Thyroid gland (tissue), 4 donors: ENCODE results near the gene PHOX2A. TPM values are rescaled to one million over a fixed set of nuclear protein-coding genes. Genes with fewer than 3 reads are reported as not detected.

ENCODE experiments used
- DNase-seq, 2 donors: peaks; one replicate each; pipeline ENCODE4 v3.0.0-alpha.2; 2019
- H3K27ac ChIP-seq, 3 donors: fragments of 200-600 bp; sonication (generic); 1 replicate in 2 of 3; 2 replicates in 1 of 3; pipeline ENCODE4 v1.5.1; 2016 to 2019; ENCODE audit warnings: mild to moderate bottlenecking in 1 of 3, moderate library complexity in 1 of 3
- H3K27me3 ChIP-seq: fragments of 200-600 bp; sonication (generic); one replicate; pipeline ENCODE4 v1.5.1; 2019
- H3K36me3 ChIP-seq, 2 donors: fragments of 200-600 bp; sonication (generic); one replicate each; pipeline ENCODE4 v1.5.1; 2016 to 2019
- H3K4me1 ChIP-seq, 2 donors: fragments of 200-600 bp; sonication (generic); one replicate each; pipeline ENCODE4 v1.5.1; 2017 to 2019
- H3K4me3 ChIP-seq, 3 donors: fragments of 200-600 bp; sonication (generic); replicated peaks in 1 of 3; 1 replicate in 2 of 3; 2 replicates in 1 of 3; pipeline ENCODE4 v1.5.1; 2016; ENCODE audit warnings: mild to moderate bottlenecking in 1 of 3
- H3K9me3 ChIP-seq: fragments of 200-600 bp; sonication (generic); one replicate; pipeline ENCODE4 v1.5.1; 2017
- POLR2A ChIP-seq, 2 donors: fragments of 450-650 bp; IDR thresholded peaks; one replicate each; pipeline ENCODE4 v1.6.1; 2017; ENCODE audit warnings: antibody characterized with exemption in 2 of 2, mild to moderate bottlenecking in 2 of 2, moderate library complexity in 1 of 2
- WGBS, 2 donors: methylation state at CpG; one replicate each; pipeline ENCODE4 v1.1.5; 2017; 5-methylcytosine and 5-hydroxymethylcytosine counted together
- intact Hi-C: fragments of 100-400 bp; cut with DNase I; formaldehyde crosslinking; loops from one replicate; pipeline ENCODE4 v1.15.1; 2023
- total RNA-seq, 4 donors: library from RNA; depleted of rRNA; stranded (reverse); fragments of >200 nt; gene quantifications; one replicate each; pipeline ENCODE4 v1.2.3, GENCODE V29; 2016
- TF ChIP-seq, protein P1 (sequence below), 6 experiments: fragments of 200-600 bp in 3 of 6; fragments of 450-650 bp in 3 of 6; sonication (generic) in 3 of 6; IDR thresholded peaks; one replicate each; pipeline ENCODE4 v1.5.1; 2016 to 2019; ENCODE audit warnings: antibody characterized with exemption in 6 of 6, mild to moderate bottlenecking in 2 of 6, inconsistent platforms in 1 of 6, moderate library complexity in 1 of 6

The PHOX2A gene
- total RNA-seq, 4 donors from 2014 or later: not detected

DNA sequence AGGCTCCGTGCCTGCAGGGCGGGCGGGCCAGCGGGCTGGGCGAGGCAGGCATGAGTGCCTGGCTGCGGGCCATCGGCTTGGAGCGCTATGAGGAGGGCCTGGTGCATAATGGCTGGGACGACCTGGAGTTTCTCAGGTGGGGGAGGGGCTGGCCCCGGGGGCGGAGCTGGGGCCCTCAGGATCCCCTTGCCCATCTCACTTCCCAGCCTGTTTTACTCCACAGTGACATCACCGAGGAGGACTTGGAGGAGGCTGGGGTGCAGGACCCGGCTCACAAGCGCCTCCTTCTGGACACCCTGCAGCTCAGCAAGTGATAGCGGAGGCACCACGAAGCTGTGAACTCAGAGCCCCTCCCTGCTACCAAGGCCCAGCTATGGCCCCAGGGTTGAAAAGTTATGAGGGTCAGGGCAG is 5.9 kb downstream of the PHOX2A start:
- Histone ChIP-seq H3K36me3 (peaks cover 31 to 40% of the 10 kb centered on the region in 2 donors), H3K4me1 (peaks cover 24 to 30% of the 10 kb centered on the region in 2 donors), H3K27ac (no peak overlapping the region), H3K4me3 (no peak overlapping the region), H3K27me3 (no peaks in the 10 kb centered on the region), H3K9me3 (no peaks in the 10 kb centered on the region)
- 30 to 52% methylated on average over 9 to 10 of the region's 16 CpGs for WGBS, 2 donors
- intact Hi-C loops: loop anchor here (10.0 kb wide), 1 partner anchor 187 kb away; no protein-coding TSS in a partner anchor
- TF ChIP-seq, protein P1, sequence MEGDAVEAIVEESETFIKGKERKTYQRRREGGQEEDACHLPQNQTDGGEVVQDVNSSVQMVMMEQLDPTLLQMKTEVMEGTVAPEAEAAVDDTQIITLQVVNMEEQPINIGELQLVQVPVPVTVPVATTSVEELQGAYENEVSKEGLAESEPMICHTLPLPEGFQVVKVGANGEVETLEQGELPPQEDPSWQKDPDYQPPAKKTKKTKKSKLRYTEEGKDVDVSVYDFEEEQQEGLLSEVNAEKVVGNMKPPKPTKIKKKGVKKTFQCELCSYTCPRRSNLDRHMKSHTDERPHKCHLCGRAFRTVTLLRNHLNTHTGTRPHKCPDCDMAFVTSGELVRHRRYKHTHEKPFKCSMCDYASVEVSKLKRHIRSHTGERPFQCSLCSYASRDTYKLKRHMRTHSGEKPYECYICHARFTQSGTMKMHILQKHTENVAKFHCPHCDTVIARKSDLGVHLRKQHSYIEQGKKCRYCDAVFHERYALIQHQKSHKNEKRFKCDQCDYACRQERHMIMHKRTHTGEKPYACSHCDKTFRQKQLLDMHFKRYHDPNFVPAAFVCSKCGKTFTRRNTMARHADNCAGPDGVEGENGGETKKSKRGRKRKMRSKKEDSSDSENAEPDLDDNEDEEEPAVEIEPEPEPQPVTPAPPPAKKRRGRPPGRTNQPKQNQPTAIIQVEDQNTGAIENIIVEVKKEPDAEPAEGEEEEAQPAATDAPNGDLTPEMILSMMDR (IDR thresholded peaks at IDR 0.05): peak in 5 of 6 experiments; percentile 23 to 74 (median 63)
- no peak for TF ChIP-seq POLR2A (IDR thresholded peaks at IDR 0.05)
- DNase-seq: peak; percentile 74 to 75

DNA sequence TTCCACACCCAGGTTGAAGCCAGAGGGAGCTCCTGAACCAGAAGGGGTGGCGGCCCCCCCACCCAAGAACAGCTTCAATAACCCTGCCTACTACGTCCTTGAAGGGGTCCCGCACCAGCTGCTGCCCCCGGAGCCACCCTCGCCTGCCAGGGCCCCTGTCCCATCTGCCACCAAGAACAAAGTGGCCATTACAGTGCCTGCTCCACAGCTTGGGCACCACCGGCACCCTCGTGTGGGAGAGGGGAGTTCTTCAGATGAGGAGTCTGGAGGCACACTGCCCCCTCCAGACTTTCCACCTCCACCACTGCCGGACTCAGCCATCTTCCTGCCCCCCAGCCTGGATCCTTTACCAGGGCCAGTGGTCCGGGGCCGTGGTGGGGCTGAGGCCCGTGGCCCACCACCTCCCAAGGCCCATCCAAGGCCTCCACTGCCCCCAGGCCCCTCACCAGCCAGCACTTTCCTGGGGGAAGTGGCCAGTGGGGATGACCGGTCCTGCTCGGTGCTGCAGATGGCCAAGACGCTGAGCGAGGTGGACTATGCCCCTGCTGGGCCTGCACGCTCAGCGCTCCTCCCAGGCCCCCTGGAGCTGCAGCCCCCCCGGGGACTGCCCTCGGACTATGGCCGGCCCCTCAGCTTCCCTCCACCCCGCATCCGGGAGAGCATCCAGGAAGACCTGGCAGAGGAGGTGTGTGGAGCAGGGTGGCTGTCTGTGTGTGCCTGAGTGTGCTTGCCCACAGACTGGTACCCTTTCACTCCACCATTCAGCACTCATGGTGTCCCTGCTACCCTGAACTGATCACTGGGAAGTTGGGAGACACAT is 6.7 kb downstream of the PHOX2A start:
- WGBS, 2 donors: 85 to 96% methylated on average over 7 to 8 of the region's 22 CpGs
- Histone ChIP-seq H3K36me3 (peaks cover 38 to 47% of the 10 kb centered on the region in 2 donors), H3K27ac (no peak overlapping the region), H3K4me3 (no peak overlapping the region), H3K4me1 (peaks cover 24 to 30% of the 10 kb centered on the region in 2 donors), H3K9me3 (no peaks in the 10 kb centered on the region), H3K27me3 (no peaks in the 10 kb centered on the region)
- no peak for TF ChIP-seq POLR2A (IDR thresholded peaks at IDR 0.05)
- TF ChIP-seq, protein P1 (IDR thresholded peaks at IDR 0.05): no peak
- intact Hi-C loops: loop anchor here (10.0 kb wide), 1 partner anchor 187 kb away; no protein-coding TSS in a partner anchor
- no peak for DNase-seq

DNA sequence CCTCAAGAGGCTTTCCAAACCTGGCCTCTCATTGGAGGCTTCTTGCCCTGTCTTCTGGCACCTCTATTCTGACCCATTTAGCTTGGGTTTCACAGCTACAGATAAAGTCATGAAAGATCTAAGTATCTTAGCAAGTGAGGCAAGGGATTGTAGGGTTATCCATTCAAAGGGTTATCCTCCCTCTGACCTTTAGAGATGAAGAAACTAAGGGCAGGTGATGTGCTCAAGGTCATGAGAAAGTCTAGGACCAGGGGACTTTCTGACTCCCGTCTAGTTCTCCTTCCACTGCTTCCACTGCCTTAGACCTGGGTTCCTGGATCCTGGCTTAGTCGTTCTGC is 7.2 kb downstream of the PHOX2A start:
- Histone ChIP-seq H3K9me3 (no peaks in the 10 kb centered on the region), H3K4me3 (no peak overlapping the region), H3K27me3 (no peaks in the 10 kb centered on the region), H3K27ac (no peak overlapping the region), H3K36me3 (peaks cover 44 to 53% of the 10 kb centered on the region in 2 donors), H3K4me1 (peaks cover 24 to 30% of the 10 kb centered on the region in 2 donors)
- 97 to 100% methylated on average over 2 of the region's 2 CpGs for WGBS, 2 donors
- TF ChIP-seq, protein P1 (IDR thresholded peaks at IDR 0.05): no peak
- TF ChIP-seq POLR2A (IDR thresholded peaks at IDR 0.05): no peak
- DNase-seq: no peak
- intact Hi-C loops: loop anchor here (10.0 kb wide), 1 partner anchor 188 kb away; no protein-coding TSS in a partner anchor

DNA sequence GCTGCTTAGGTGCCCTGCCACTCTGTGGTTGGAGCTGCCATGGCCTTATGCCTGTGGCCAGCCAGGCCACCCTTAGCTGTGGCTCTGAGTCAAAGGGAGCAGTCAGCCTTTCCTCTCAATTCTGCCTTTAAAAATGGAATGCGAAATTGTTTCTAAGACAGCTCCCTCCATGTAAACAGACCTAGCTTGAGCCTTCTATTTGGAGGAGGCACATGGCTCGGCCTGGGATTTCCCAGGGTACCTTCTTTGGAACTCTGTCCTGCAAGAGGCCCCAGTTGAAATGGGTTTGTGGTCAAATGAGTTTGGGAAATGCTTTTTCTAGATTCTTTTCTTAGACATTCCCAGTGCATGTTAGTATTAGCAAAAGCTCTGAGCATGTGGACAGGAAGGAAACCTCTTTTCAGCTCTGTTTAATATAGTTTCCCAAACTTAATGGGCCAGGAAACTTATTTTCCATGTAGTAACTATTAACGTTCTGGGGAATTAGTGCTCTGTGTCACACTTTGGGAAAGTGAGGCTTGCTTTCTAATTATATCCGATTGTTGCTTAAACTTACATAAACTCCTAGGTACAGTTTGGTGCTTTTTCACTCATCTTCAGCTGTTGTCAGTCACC is 7.8 kb downstream of the PHOX2A start:
- no peaks in the 10 kb centered on the region for H3K27me3 ChIP-seq

More for the DNA sequence above, 7.8 kb downstream of the PHOX2A start:
- Histone ChIP-seq H3K36me3 (peaks cover 48 to 58% of the 10 kb centered on the region in 2 donors), H3K27ac (no peak overlapping the region), H3K4me1 (peaks cover 24 to 30% of the 10 kb centered on the region in 2 donors), H3K9me3 (no peaks in the 10 kb centered on the region), H3K4me3 (no peak overlapping the region)
- intact Hi-C loops: loop anchor here (10.0 kb wide), 1 partner anchor 189 kb away; no protein-coding TSS in a partner anchor
- TF ChIP-seq, protein P1 (IDR thresholded peaks at IDR 0.05): no peak
- TF ChIP-seq POLR2A (IDR thresholded peaks at IDR 0.05): no peak
- 67 to 73% methylated on average over 4 of the region's 4 CpGs for WGBS, 2 donors
- DNase-seq: no peak
